DND-41 (cell line): ENCODE results near the gene SH3GLB2.

Experiments used
- CTCF ChIP-seq: IDR thresholded peaks from 2 replicates; pipeline ENCODE4 v1.5.1; 2012; ENCODE audit warnings: borderline replicate concordance, low read length, moderate library complexity, mild to moderate bottlenecking; ENCODE audit not compliant: poor library complexity, severe bottlenecking; ENCODE audit errors: extremely low read depth
- EZH2 ChIP-seq: IDR thresholded peaks from 3 replicates; pipeline ENCODE4 v1.6.1; 2012; ENCODE audit warnings: borderline replicate concordance, low read depth, mild to moderate bottlenecking, moderate library complexity, low read length, inconsistent platforms; ENCODE audit not compliant: severe bottlenecking

GRCh38 chr9:128969491-128969890, 58.6 kb downstream of the SH3GLB2 start:
- TF ChIP-seq CTCF (no peak), EZH2 (no peak)
